ENCODE measurements around the gene USH1G.
A peak's percentile ranks its signal among the peaks of the same experiment; 100 is the strongest.

Gene USH1G

DNA sequence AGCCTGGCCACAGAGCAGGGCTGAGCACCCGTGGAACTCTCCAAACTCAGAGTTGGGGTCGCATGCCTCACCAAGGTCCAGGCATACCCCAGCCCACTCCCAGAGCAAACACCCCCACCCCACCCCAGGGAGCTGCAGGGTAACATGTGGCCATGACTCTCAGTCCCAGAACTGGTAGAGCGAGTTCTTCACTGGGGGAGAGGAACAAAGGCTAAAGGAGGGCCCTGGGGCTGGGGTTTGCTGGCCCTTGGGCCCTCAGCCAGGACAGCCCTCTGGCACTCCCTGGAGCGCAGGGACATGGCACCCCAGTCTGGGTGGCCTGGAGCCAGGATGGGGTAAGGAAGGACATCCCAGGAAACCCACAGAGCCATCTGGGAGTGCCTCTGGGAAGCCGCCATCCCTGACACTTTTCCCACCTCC is 45.3 kb upstream of the USH1G start:
- no peak for DNase-seq (ENCODE audit: low read depth, low spot score)
- CTCF ChIA-PET = interaction anchor here (1.0 to 10.6 kb wide), 2 partner anchors 9 to 20 kb away, joined by 4 to 181 read pairs; no protein-coding TSS in a partner anchor
- no peak overlapping the region for H3K4me3 ChIP-seq (ENCODE audit: low read depth, low read length)
- POLR2A ChIA-PET = no interaction called here
- TF ChIP-seq, protein P1, sequence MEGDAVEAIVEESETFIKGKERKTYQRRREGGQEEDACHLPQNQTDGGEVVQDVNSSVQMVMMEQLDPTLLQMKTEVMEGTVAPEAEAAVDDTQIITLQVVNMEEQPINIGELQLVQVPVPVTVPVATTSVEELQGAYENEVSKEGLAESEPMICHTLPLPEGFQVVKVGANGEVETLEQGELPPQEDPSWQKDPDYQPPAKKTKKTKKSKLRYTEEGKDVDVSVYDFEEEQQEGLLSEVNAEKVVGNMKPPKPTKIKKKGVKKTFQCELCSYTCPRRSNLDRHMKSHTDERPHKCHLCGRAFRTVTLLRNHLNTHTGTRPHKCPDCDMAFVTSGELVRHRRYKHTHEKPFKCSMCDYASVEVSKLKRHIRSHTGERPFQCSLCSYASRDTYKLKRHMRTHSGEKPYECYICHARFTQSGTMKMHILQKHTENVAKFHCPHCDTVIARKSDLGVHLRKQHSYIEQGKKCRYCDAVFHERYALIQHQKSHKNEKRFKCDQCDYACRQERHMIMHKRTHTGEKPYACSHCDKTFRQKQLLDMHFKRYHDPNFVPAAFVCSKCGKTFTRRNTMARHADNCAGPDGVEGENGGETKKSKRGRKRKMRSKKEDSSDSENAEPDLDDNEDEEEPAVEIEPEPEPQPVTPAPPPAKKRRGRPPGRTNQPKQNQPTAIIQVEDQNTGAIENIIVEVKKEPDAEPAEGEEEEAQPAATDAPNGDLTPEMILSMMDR (IDR thresholded peaks at IDR 0.05; ENCODE audit: insufficient read depth, low read length, missing control alignments) = no peak

DNA sequence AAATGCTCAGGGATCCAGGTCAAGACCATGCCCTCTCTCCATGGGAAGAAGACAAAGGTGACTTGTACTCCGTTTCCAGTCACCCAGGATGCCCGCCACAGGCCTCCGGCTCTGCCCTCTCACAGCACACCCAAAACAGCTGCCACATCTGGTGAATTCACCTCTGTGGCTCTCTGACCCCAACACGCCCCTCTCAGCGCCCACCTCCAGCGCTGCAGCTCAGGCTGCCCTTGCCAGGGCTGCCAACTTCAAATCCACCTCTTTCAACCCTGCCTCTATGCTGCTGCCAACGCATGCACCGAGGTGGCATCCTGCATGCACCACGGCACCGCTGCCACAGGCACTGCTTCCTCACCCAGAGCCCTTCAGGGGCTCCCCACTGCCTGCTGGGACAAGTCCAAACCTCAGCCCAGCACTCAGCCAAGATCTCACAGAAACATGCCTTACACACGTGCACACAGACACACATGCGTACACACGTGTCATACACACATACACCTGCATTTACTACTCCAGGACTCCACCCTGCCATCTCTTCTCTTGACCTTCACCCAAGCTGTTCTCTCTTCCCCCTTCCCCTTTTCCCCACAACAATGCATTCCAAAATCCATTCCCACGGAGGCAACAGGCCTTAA is 42.0 kb upstream of the USH1G start:
- POLR2A ChIA-PET = no interaction called here
- no peak overlapping the region for H3K4me3 ChIP-seq (ENCODE audit: low read depth, low read length)
- TF ChIP-seq, protein P1 (IDR thresholded peaks at IDR 0.05; ENCODE audit: insufficient read depth, low read length, missing control alignments) = no peak
- CTCF ChIA-PET = interaction anchor here (5.8 to 10.6 kb wide), 2 partner anchors 5 to 48 kb away, joined by 74 to 181 read pairs; partner anchors contain the start of gene MRPL58
- DNase-seq (ENCODE audit: low read depth, low spot score) = no peak

DNA sequence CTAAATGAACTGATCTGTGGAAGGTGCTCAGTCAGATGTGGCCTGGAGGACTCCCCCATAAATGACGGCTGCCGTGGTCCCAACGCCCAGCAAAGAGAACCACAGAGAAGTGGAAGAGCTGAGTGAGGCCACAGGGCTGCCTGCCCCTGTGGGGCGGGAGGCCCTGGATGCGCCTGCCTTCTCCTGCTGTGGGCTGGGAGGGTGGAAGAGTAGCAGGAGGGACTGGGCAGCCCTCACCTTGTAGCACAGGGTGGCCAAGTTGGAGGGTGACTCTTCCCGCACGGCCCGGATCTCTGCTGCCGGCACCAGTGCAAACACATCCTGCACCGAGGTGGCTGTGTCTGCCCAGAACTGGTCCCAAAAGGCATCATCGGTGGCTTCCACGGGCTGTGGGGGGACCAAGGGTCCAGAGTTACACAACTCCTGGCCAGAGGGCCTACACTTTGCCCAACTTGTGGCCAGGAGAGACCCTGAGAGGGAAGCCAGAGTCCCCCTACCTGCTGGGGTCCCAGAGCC is 41.2 kb upstream of the USH1G start:
- H3K4me3 ChIP-seq (ENCODE audit: low read depth, low read length) = no peak overlapping the region
- TF ChIP-seq, protein P1 (IDR thresholded peaks at IDR 0.05; ENCODE audit: insufficient read depth, low read length, missing control alignments) = no peak
- DNase-seq (ENCODE audit: low read depth, low spot score) = no peak
- ChIA-PET CTCF (interaction anchor here (0.6 to 9.5 kb wide), 10 partner anchors 6 to 275 kb away, joined by 3 to 181 read pairs (median 16); partner anchors contain the start of genes HID1, MRPL58 and NUP85), POLR2A (no interaction called here)

DNA sequence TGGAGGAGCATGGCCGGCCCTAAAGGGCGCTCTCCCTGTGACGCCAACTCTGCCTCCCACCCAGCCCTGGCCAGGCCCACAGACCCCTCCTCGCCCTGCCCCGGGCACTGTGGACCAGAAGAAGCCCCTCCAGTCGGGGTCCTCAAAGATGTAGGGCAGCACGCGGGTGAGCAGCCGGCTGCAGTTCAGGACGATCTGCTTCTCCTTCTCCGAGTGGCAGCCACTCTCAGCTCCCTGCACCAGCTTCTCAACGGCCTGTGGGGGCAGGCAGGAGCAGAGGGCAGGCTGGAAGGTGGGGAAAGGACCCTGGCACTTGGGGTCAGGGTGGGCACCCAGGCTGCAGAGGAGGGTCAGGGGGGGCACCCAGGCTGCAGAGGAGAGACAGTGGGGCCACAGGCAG is 40.6 kb upstream of the USH1G start:
- DNase-seq (ENCODE audit: low read depth, low spot score) = no peak
- no peak overlapping the region for H3K4me3 ChIP-seq (ENCODE audit: low read depth, low read length)
- ChIA-PET CTCF (interaction anchor here (0.6 to 9.5 kb wide), 12 partner anchors 6 to 448 kb away, joined by 3 to 181 read pairs (median 6); partner anchors contain the start of genes HID1, MRPL58 and NUP85), POLR2A (no interaction called here)
- TF ChIP-seq, protein P1 (IDR thresholded peaks at IDR 0.05; ENCODE audit: insufficient read depth, low read length, missing control alignments) = peak; percentile 32

DNA sequence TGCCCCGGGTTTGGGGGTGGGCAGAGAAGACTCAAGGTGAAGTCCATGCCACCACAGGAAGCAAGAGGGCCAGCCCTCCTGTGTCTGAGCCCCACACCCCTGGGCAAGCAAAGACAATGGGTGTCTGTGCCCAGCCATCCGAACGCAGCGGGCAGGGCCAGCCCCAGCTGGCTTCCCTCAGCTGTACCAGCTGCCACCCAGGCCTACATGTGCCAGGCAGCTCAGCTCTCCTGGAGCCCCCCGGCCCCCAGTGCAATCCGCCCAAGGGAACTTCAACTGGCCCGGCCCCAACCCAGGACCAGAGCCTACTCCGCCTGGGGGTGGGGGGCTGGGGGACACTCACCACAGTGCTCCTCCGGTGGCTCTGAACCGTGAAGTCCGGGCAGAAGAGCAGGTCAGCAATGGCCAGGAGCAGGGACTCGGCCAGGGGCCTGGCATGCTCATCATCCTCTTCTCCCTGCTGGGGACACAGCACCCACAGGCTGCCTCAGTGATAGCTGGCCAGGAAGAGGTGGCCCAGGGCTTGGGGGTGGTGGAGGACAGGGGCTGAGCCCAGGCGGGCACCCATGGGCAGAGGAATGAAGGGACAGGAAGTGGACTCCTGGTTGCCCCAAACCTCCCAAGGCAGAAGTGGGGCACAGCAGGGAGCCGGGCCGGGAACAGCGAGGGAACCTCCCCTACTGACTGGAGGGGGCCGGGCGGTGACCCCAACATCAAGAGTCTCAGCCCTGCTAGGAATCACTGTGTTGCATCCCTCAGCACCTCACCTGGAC is 39.8 kb upstream of the USH1G start:
- TF ChIP-seq, protein P1 (IDR thresholded peaks at IDR 0.05; ENCODE audit: insufficient read depth, low read length, missing control alignments) = no peak
- DNase-seq (ENCODE audit: low read depth, low spot score) = no peak
- ChIA-PET POLR2A (no interaction called here), CTCF (interaction anchor here (1.0 to 9.5 kb wide), 31 partner anchors 7 to 449 kb away, joined by 3 to 181 read pairs (median 12); partner anchors contain the start of genes CDR2L, HID1, MRPL58 and NT5C)
- no peak overlapping the region for H3K4me3 ChIP-seq (ENCODE audit: low read depth, low read length)

Measured in AG04449 (cell line).